Measurements from ENCODE around the gene NPC1L1.

NPC1L1 gene

GRCh38 chr7:44471850-44472249 lies 69.3 kb downstream of the NPC1L1 start:
- DNase-seq (ENCODE audit: low read depth): peak; percentile 23

- no peak for DNase-seq (ENCODE audit: low read depth)
Observed at GRCh38 chr7:44471436-44471835, 69.7 kb downstream of the NPC1L1 start.

GRCh38 chr7:44470628-44471245 lies 70.4 kb downstream of the NPC1L1 start:
- DNase-seq (ENCODE audit: low read depth): no peak

GRCh38 chr7:44470135-44470479 lies 71.0 kb downstream of the NPC1L1 start:
- peak; percentile 79 for DNase-seq (ENCODE audit: low read depth)

GRCh38 chr7:44469461-44470134 lies 71.5 kb downstream of the NPC1L1 start:
- no peak for DNase-seq (ENCODE audit: low read depth)

- no peak for DNase-seq (ENCODE audit: low read depth)
Observed at GRCh38 chr7:44467217-44467548, 73.9 kb downstream of the NPC1L1 start.

GRCh38 chr7:44466300-44467216 lies 74.6 kb downstream of the NPC1L1 start:
- peak; percentile 85 for DNase-seq (ENCODE audit: low read depth)

- DNase-seq (ENCODE audit: low read depth): no peak
Observed at GRCh38 chr7:44465490-44465889, 75.6 kb downstream of the NPC1L1 start.

- peak; percentile 35 for DNase-seq (ENCODE audit: low read depth)
Observed at GRCh38 chr7:44463169-44463808, 77.8 kb downstream of the NPC1L1 start.

All from iris pigment epithelial cell (primary cell).